GM18909 (cell line): ENCODE measurements around the gene CXXC5.

ENCODE experiments used
- ATAC-seq: cut with Tn5 transposase; IDR thresholded peaks from one replicate; pipeline ENCODE4 v1.9.1; 2021; ENCODE audit warnings: mild to moderate bottlenecking; ENCODE audit not compliant: unreplicated experiment, poor library complexity

Gene CXXC5

GRCh38 chr5:139650031-139650688, 2.0 kb downstream of the CXXC5 start:
- ATAC-seq, result no peak

GRCh38 chr5:139650689-139651042, 2.5 kb downstream of the CXXC5 start:
- no peak for ATAC-seq

GRCh38 chr5:139651043-139651834, 3.1 kb downstream of the CXXC5 start:
- no peak for ATAC-seq

- ATAC-seq, result peak; percentile 49
These were observed 4.0 kb downstream of the CXXC5 start for GRCh38 chr5:139651853-139652787.

GRCh38 chr5:139652788-139653241, 4.7 kb downstream of the CXXC5 start:
- ATAC-seq, result peak; percentile 36

- ATAC-seq, result no peak
These were observed 5.5 kb downstream of the CXXC5 start for GRCh38 chr5:139653616-139654015.

- no peak for ATAC-seq
These were observed 6.3 kb downstream of the CXXC5 start for GRCh38 chr5:139654464-139654863.

- ATAC-seq, result no peak
These were observed 6.8 kb downstream of the CXXC5 start for GRCh38 chr5:139654871-139655491.

GRCh38 chr5:139655727-139656271, 7.7 kb downstream of the CXXC5 start:
- ATAC-seq, result no peak

- ATAC-seq, result no peak
These were observed 9.5 kb downstream of the CXXC5 start for GRCh38 chr5:139657363-139658321.

GRCh38 chr5:139658501-139658927, 10.4 kb downstream of the CXXC5 start:
- no peak for ATAC-seq

GRCh38 chr5:139658928-139659667, 10.9 kb downstream of the CXXC5 start:
- no peak for ATAC-seq

- no peak for ATAC-seq
These were observed 11.5 kb downstream of the CXXC5 start for GRCh38 chr5:139659695-139660101.

GRCh38 chr5:139660105-139660922, 12.2 kb downstream of the CXXC5 start:
- ATAC-seq, result no peak

GRCh38 chr5:139660923-139661814, 13.0 kb downstream of the CXXC5 start:
- peak; percentile 31 for ATAC-seq

- ATAC-seq, result no peak
These were observed 14.5 kb downstream of the CXXC5 start for GRCh38 chr5:139662617-139663016.
